Endodermal cell (in vitro differentiated cells): Measurements from ENCODE around the gene C1orf35. TPM values are rescaled to one million over a fixed set of nuclear protein-coding genes. Genes with fewer than 3 reads are reported as not detected.
A peak's percentile ranks its signal among the peaks of the same experiment; 100 is the strongest.

ENCODE experiments used
- DNase-seq: peaks from one replicate; pipeline ENCODE4 v3.0.0-alpha.2; 2017
- H3K27ac ChIP-seq: 2 replicates; pipeline ENCODE4 v1.5.1; 2013; ENCODE audit warnings: mild to moderate bottlenecking, low read depth, low read length, moderate library complexity
- H3K27me3 ChIP-seq: 2 replicates; pipeline ENCODE4 v1.6.1; 2013; ENCODE audit warnings: mild to moderate bottlenecking, low read length, moderate library complexity; ENCODE audit not compliant: insufficient read depth, control insufficient read depth, poor library complexity, severe bottlenecking
- H3K36me3 ChIP-seq: 2 replicates; pipeline ENCODE4 v1.7.0; 2013; ENCODE audit warnings: mild to moderate bottlenecking, low read length, moderate library complexity; ENCODE audit not compliant: control insufficient read depth, insufficient read depth
- H3K4me1 ChIP-seq: one replicate; pipeline ENCODE4 v1.7.0; 2013; ENCODE audit warnings: low read length; ENCODE audit not compliant: control insufficient read depth, insufficient read depth
- H3K4me3 ChIP-seq: 2 replicates; pipeline ENCODE4 v1.5.1; 2013; ENCODE audit warnings: mild to moderate bottlenecking, low read length, moderate library complexity
- H3K9ac ChIP-seq: 2 replicates; pipeline ENCODE4 v1.6.1; 2013; ENCODE audit warnings: mild to moderate bottlenecking, low read length, moderate library complexity; ENCODE audit not compliant: poor library complexity, severe bottlenecking; ENCODE audit errors: extremely low read depth
- H3K9me3 ChIP-seq: 2 replicates; pipeline ENCODE4 v1.6.1; 2013; ENCODE audit warnings: mild to moderate bottlenecking, low read length, moderate library complexity; ENCODE audit not compliant: control insufficient read depth
- H3K27ac Mint-ChIP-seq: 2 replicates; pipeline ENCODE4 v1.8.0; 2020; ENCODE audit warnings: mixed read lengths
- H3K27me3 Mint-ChIP-seq: 2 replicates; pipeline ENCODE4 v1.8.0; 2021; ENCODE audit warnings: mild to moderate bottlenecking, mixed read lengths; ENCODE audit not compliant: insufficient read depth
- H3K36me3 Mint-ChIP-seq: 2 replicates; pipeline ENCODE4 v1.8.0; 2020; ENCODE audit warnings: low read depth, mixed read lengths
- H3K4me1 Mint-ChIP-seq: 2 replicates; pipeline ENCODE4 v1.8.0; 2020; ENCODE audit warnings: mixed read lengths
- H3K4me3 Mint-ChIP-seq: 2 replicates; pipeline ENCODE4 v1.8.0; 2020; ENCODE audit warnings: mild to moderate bottlenecking, moderate library complexity, mixed read lengths
- H3K9me3 Mint-ChIP-seq: 2 replicates; pipeline ENCODE4 v1.8.0; 2020; ENCODE audit warnings: mild to moderate bottlenecking, mixed read lengths
- CTCF ChIP-seq: fragments of 200-600 bp; sonication (generic); conservative IDR thresholded peaks from 2 replicates; pipeline ENCODE4 v1.5.0; 2021; ENCODE audit warnings: antibody characterized with exemption, mild to moderate bottlenecking
- WGBS, 2 experiments: methylation state at CpG; one replicate each; pipeline versions ENCODE4 v1.1.5 to v1.1.7; 2013; ENCODE audit warnings: missing lambda C conversion rate in 2 of 2, mixed read lengths in 1 of 2; ENCODE audit not compliant: insufficient coverage in 1 of 2, insufficient read length in 1 of 2; 5-methylcytosine and 5-hydroxymethylcytosine counted together
- long read RNA-seq, 4 experiments: library from polyadenylated mRNA in 2 of 4; library from RNA in 1 of 4; library from capped mRNA in 1 of 4; stranded (forward) in 3 of 4; unstranded in 1 of 4; transcript quantifications; one replicate each; pipeline ENCODE4 v2.0.0, GENCODE V29; 2020 to 2021; ENCODE audit warnings: inconsistent platforms in 1 of 4
- polyA plus RNA-seq, 2 experiments: library from polyadenylated mRNA; stranded (reverse); fragments of 50-300 nt; gene quantifications; one replicate each; pipeline ENCODE4 v1.2.3, GENCODE V29; 2013
- total RNA-seq, 2 donors: library from RNA; stranded (reverse); fragmentation: NEBNext Ultra II Directional in 1 of 2; extraction: Animal tissue kit (Norgen Biotek cat#: 25700) in 1 of 2; gene quantifications; 2 replicates in 1 of 2; 3 replicates in 1 of 2; pipeline ENCODE4 v1.2.1, GENCODE V29; 2021

The C1orf35 gene
- 10 to 100 TPM; 31.6 to 34.0 TPM for total RNA-seq
- 27.6 TPM for polyA plus RNA-seq (2013, experiment 1 of 2)
- polyA plus RNA-seq (2013, experiment 2 of 2), result 24.7 TPM
- long read RNA-seq, experiment 1, transcript C1orf35-201 (8 exons, 1,427 nt), result major isoform, 6 of 19 reads
- long read RNA-seq, experiment 1, partial matches to known transcripts, result 11 of 19 reads
- long read RNA-seq, experiment 1, other reads (novel, unspliced or antisense), result 2 of 19 reads
- long read RNA-seq, experiment 2, transcript C1orf35-205 (7 exons, 1,429 nt), result minor isoform, 8 of 82 reads
- long read RNA-seq, experiment 2, transcript C1orf35-201 (8 exons, 1,427 nt), result major isoform, 59 of 82 reads
- long read RNA-seq, experiment 2, partial matches to known transcripts, result 1 of 82 reads
- long read RNA-seq, experiment 2, other reads (novel, unspliced or antisense), result 14 of 82 reads
- long read RNA-seq, experiment 3, transcript C1orf35-201 (8 exons, 1,427 nt), result major isoform, 13 of 29 reads
- long read RNA-seq, experiment 3, partial matches to known transcripts, result 7 of 29 reads
- long read RNA-seq, experiment 3, other reads (novel, unspliced or antisense), result 7 of 29 reads
- long read RNA-seq, experiment 4, transcript C1orf35-201 (8 exons, 1,427 nt), result major isoform, 7 of 9 reads
- long read RNA-seq, experiment 4, partial matches to known transcripts, result 1 of 9 reads
- long read RNA-seq, experiment 4, other reads (novel, unspliced or antisense), result 1 of 9 reads

- peak within 1 kb of the TSS; percentile 88 for H3K4me3 Mint-ChIP-seq
- peaks cover 37% of the 10 kb centered on the region for H3K36me3 Mint-ChIP-seq
- no peaks in the 10 kb centered on the region for H3K4me1 Mint-ChIP-seq
- peak within 1 kb of the TSS; percentile 80 for H3K4me3 ChIP-seq
- H3K27ac ChIP-seq, result peak within 1 kb of the TSS; percentile 64
- no peaks in the 10 kb centered on the region for H3K9me3 ChIP-seq
- no peaks in the 10 kb centered on the region for H3K9me3 Mint-ChIP-seq
- no peaks in the 10 kb centered on the region for H3K27me3 ChIP-seq
- H3K9ac ChIP-seq, result peak within 1 kb of the TSS; percentile 73
- WGBS, 2 experiments, result 0 to 1% methylated on average over 52 to 104 of the region's 104 CpGs
- H3K27me3 Mint-ChIP-seq, result no peaks in the 10 kb centered on the region
- peaks cover 5% of the 10 kb centered on the region for H3K4me1 ChIP-seq
- peak within 1 kb of the TSS; percentile 95 for H3K27ac Mint-ChIP-seq
- H3K36me3 ChIP-seq, result peaks cover 45% of the 10 kb centered on the region
- TF ChIP-seq CTCF, result no peak
- peak; percentile 98 for DNase-seq
Observed at GRCh38 chr1:228102791-228103620, at the start of gene C1orf35. Gene C1orf35, minus strand, starts transcription at chr1:228103325. Its CDS starts 98 bp downstream, at chr1:228103227.

- Mint-ChIP-seq H3K4me3 (no peak overlapping the region), H3K36me3 (no peaks in the 10 kb centered on the region), H3K9me3 (no peaks in the 10 kb centered on the region), H3K27me3 (peaks cover 7% of the 10 kb centered on the region), H3K27ac (no peak overlapping the region), H3K4me1 (no peaks in the 10 kb centered on the region)
- H3K27ac ChIP-seq, result no peak overlapping the region
- H3K36me3 ChIP-seq, result no peaks in the 10 kb centered on the region
- 80 to 86% methylated on average over 1 to 3 of the region's 3 CpGs for WGBS, 2 experiments
- no peaks in the 10 kb centered on the region for H3K27me3 ChIP-seq
- H3K9ac ChIP-seq, result no peak overlapping the region
- no peaks in the 10 kb centered on the region for H3K9me3 ChIP-seq
- TF ChIP-seq CTCF, result no peak
- DNase-seq, result no peak
- H3K4me1 ChIP-seq, result no peaks in the 10 kb centered on the region
- H3K4me3 ChIP-seq, result no peak overlapping the region
Observed at GRCh38 chr1:228152918-228153258, 49.8 kb upstream of the C1orf35 start.
